GM21423 (cell line): Measurements from ENCODE around the gene PRKCA.
"Not testable (repeated sequence)": the region's sequence is repeated elsewhere in the genome, so short reads cannot be mapped to it uniquely, and the experiment has no call there.

Experiments
- ATAC-seq: cut with Tn5 transposase; IDR thresholded peaks from one replicate; pipeline ENCODE4 v1.9.1; 2021; ENCODE audit warnings: mild to moderate bottlenecking, moderate library complexity; ENCODE audit not compliant: unreplicated experiment

PRKCA gene

GRCh38 chr17:66287911-66288310, 14.5 kb upstream of the PRKCA start:
- ATAC-seq: no peak

- no peak for ATAC-seq
Measured at GRCh38 chr17:66290101-66290722, 12.2 kb upstream of the PRKCA start.

DNA sequence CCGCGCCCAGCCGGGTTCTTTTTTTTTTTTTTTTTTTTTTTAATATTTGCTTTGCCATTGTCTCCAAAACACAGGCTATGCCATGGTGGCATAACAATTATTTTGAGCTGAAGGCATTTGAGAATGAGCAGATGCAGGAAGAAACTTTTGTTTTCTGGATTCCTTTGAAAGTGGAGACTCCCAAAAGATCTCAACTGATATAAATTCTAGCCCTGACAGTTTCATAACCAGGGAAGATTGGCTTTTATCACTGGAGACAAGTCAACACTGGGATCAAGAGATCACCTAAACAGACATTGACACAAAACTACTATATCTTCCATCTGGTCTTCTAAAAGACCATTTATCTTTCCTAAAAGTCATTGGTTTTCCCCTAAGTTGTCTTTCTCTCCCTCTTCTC, 10.1 kb upstream of the PRKCA start:
- ATAC-seq: no peak

GRCh38 chr17:66296289-66296725, 6.1 kb upstream of the PRKCA start:
- no peak for ATAC-seq

DNA sequence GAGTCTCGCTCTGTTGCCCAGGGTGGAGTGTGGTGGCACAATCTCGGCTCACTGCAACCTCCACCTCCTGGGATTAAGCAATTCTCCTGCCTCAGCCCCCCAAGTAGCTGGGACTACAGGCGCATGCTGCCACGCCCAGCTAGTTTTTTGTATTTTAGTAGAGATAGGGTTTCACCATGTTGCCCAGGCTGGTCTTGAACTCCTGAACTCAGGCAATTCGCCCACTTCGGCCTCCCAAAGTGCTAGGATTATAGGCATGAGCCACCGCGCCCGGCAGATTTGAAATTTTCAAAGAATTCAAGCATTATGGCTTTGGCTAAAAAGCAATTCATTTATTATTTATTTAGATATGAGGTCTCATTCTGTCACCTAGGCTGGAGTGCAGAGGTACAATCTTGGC, 5.0 kb upstream of the PRKCA start:
- ATAC-seq: not testable (repeated sequence)

GRCh38 chr17:66299711-66300110, 2.7 kb upstream of the PRKCA start:
- ATAC-seq: no peak

GRCh38 chr17:66300956-66301355, 1.5 kb upstream of the PRKCA start:
- ATAC-seq: no peak

GRCh38 chr17:66301367-66301863, 998 bp upstream of the PRKCA start:
- no peak for ATAC-seq

DNA sequence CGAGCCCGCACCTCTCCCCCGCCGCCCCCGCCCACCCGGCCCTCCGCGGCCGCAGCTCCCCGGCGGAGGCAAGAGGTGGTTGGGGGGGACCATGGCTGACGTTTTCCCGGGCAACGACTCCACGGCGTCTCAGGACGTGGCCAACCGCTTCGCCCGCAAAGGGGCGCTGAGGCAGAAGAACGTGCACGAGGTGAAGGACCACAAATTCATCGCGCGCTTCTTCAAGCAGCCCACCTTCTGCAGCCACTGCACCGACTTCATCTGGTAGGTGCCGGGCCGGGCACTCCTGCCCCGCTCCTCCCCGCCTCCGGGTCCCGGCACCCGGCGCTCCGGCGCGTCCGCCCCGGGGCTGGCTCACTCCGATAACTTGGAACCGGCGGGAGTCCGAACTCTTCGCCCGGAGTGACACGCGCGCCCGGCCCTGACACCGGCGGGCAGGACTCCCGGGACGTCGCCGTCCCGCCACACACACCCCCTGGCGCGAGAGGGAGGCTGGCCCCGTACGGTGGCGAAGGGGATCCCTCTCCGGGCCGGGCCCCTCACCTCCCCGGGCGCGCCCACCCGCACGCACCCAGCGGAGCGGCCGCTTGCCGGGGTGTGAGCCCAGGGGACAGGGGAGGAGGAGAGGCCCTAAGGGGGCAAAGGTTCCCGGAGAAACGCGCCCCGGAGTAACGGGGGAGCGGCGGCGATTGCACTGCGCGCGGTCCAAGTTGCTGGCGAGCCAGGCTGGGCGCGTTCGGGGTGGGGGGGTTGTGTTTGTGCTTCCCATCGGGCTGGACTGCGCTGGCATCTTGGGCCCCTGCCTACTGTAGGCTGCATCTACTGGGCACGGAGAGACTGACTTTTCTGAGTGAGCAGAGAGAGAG, 581 bp downstream of the PRKCA start:
- peak; percentile 22 for ATAC-seq

GRCh38 chr17:66304304-66305174, 2.1 kb downstream of the PRKCA start:
- no peak for ATAC-seq

DNA sequence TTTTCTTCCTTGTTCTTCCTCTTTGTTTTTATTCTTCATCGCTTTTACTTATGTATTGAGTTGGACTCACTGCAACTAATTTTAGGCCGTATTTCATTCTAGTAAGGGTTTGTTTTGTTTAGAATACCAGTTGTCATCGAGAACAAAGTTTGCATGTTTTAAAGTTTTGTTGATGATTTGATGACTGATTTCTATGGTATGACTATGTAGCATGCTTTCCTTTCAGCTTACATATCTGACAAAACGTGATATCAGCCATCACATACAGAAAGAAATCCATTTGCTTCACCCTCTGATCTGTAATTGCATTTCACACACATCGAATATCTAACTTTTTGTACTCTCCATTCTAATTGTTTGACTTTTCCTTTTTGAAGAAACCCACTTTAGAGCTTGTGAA, 4.0 kb downstream of the PRKCA start:
- no peak for ATAC-seq

DNA sequence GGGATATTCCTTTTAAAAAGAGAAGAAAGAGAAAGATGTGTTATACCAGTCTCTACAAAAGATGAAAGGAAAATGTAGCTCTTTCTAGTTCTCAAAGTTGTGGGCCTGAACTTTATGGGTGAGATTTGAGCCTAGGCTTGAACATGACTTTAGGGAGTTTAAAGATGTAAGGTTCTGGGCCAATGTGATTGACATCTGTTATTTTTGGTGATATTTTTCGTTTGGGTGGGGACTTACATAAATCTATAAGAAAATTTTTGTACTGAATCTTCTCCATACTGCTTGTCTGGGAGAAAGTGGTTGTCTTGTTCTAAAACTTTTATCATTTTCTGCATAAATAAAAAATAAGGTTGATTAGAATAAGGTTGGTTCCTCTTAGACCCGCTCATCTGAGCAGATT, 4.8 kb downstream of the PRKCA start:
- ATAC-seq: no peak

GRCh38 chr17:66308856-66309255, 6.4 kb downstream of the PRKCA start:
- ATAC-seq: no peak

GRCh38 chr17:66309793-66310192, 7.4 kb downstream of the PRKCA start:
- ATAC-seq: no peak

- no peak for ATAC-seq
Measured at GRCh38 chr17:66310528-66311148, 8.2 kb downstream of the PRKCA start.

- ATAC-seq: no peak
Measured at GRCh38 chr17:66312912-66313311, 10.5 kb downstream of the PRKCA start.

DNA sequence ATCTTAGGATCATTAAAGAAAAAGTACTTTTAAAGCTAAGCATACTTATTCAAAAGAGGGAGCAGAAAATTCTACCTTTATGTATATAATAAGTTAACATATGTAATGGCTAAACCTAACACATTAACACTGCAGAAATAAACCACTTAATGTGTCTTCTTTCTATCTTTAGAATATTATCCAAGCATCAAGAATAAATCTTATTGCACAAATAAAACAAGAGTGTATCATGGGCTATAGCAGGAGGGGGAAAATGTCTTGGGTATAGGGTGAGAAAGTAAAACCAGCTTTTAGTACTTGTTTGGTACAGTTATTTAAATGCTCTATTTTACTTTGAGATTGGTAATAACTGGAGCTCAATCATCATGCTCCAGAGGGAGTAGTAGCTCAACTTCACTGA, 10.9 kb downstream of the PRKCA start:
- ATAC-seq: no peak

DNA sequence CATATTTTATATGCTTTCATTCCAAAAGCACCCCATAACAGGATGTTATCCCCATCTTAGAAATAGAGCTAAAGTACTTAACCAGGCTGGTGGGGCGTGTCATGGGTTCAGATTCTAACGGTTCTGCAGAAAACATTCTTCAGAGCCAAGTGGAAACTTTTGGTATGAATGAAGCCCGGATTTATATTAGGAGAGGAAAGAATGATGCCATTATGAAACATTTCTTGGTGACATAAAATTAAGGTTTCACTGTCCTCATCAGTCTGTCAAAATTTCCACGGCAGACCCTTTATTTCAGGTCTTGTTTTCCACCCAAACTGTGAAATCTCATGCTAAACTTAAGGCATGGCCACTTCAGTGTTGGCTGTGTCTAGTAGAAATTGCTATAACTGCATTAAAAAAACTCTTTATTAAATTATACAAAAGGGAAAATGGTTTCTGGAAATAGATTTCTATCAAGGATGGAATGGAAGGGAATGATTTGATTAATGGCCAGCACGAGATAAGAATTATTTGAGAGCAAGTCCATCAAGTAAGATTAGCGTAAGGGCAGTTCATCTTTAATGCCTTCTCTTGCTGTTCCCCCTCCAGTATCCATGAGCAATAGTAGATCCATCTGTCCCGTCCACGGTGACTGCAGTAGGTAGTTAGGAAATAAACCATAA, 11.7 kb downstream of the PRKCA start:
- ATAC-seq: no peak

DNA sequence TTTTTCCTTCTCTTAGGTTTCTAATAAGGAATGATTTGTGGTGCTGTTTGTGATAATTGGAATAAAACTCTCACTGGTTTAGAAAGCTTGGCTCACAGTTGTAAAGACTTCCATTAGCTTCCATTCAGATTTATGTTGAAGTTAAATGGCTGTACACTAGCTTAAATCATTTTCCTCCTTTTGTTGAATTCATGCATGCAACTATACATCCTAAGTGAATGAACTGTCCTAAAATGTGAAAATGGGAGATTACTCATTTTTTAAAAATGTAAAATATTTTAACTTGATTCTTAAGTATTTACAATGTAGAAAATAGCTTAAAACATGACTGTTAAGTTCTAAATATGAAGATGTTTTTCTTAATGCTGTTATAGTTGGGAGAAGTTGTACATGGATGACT, 15.2 kb downstream of the PRKCA start:
- no peak for ATAC-seq

- no peak for ATAC-seq
Measured at GRCh38 chr17:66319226-66319625, 16.8 kb downstream of the PRKCA start.
